HUES64 (cell line): ENCODE results near the gene MYEOV.

Source experiments
- H3K27ac ChIP-seq: 2 replicates; pipeline ENCODE4 v1.7.0; 2013; ENCODE audit warnings: low read depth, low read length, inconsistent platforms
- H3K27me3 ChIP-seq: 2 replicates; pipeline ENCODE4 v1.6.1; 2013; ENCODE audit warnings: mild to moderate bottlenecking, low read length; ENCODE audit not compliant: insufficient read depth
- H3K36me3 ChIP-seq: 2 replicates; pipeline ENCODE4 v1.6.1; 2013; ENCODE audit warnings: mild to moderate bottlenecking, low read length; ENCODE audit not compliant: insufficient read depth
- H3K4me1 ChIP-seq: 2 replicates; pipeline ENCODE4 v1.6.1; 2013; ENCODE audit warnings: mild to moderate bottlenecking, low read length, moderate library complexity; ENCODE audit not compliant: insufficient read depth
- H3K4me3 ChIP-seq: 2 replicates; pipeline ENCODE4 v1.5.1; 2013; ENCODE audit warnings: mild to moderate bottlenecking, low read length, moderate library complexity
- H3K9ac ChIP-seq: 2 replicates; pipeline ENCODE4 v1.6.1; 2013; ENCODE audit warnings: mild to moderate bottlenecking, low read depth, low read length
- H3K9me3 ChIP-seq: 2 replicates; pipeline ENCODE4 v1.6.1; 2013; ENCODE audit warnings: low read depth, low read length; ENCODE audit not compliant: insufficient read depth
- WGBS: fragments of 150-250, 120-280 bp; methylation state at CpG from one replicate; pipeline ENCODE4 v1.1.7; 2013; ENCODE audit warnings: missing lambda C conversion rate; 5-methylcytosine and 5-hydroxymethylcytosine counted together

MYEOV gene

GRCh38 chr11:69305885-69306540 is 12.1 kb downstream of the MYEOV start:
- WGBS, result 95% methylated on average over 11 of the region's 11 CpGs
- no peak overlapping the region for H3K9ac ChIP-seq
- no peaks in the 10 kb centered on the region for H3K9me3 ChIP-seq
- H3K27me3 ChIP-seq, result no peaks in the 10 kb centered on the region
- H3K4me1 ChIP-seq, result no peaks in the 10 kb centered on the region
- no peaks in the 10 kb centered on the region for H3K36me3 ChIP-seq
- H3K27ac ChIP-seq, result no peak overlapping the region
- no peak overlapping the region for H3K4me3 ChIP-seq

GRCh38 chr11:69306821-69307220 is 12.9 kb downstream of the MYEOV start:
- Histone ChIP-seq H3K4me1 (no peaks in the 10 kb centered on the region), H3K4me3 (no peak overlapping the region), H3K9me3 (no peaks in the 10 kb centered on the region), H3K36me3 (no peaks in the 10 kb centered on the region), H3K27ac (no peak overlapping the region), H3K27me3 (no peaks in the 10 kb centered on the region), H3K9ac (no peak overlapping the region)
- 92% methylated on average over 5 of the region's 5 CpGs for WGBS

- H3K4me3 ChIP-seq, result no peak overlapping the region
- no peaks in the 10 kb centered on the region for H3K36me3 ChIP-seq
- no peaks in the 10 kb centered on the region for H3K27me3 ChIP-seq
- 90% methylated on average over 6 of the region's 6 CpGs for WGBS
- H3K9me3 ChIP-seq, result no peaks in the 10 kb centered on the region
- H3K27ac ChIP-seq, result no peak overlapping the region
- no peaks in the 10 kb centered on the region for H3K4me1 ChIP-seq
- no peak overlapping the region for H3K9ac ChIP-seq
These were observed 13.5 kb downstream of the MYEOV start for GRCh38 chr11:69307421-69307820.

GRCh38 chr11:69307871-69308431 is 14.0 kb downstream of the MYEOV start:
- Histone ChIP-seq H3K9me3 (no peaks in the 10 kb centered on the region), H3K36me3 (no peaks in the 10 kb centered on the region), H3K4me1 (no peaks in the 10 kb centered on the region), H3K27me3 (no peaks in the 10 kb centered on the region), H3K9ac (no peak overlapping the region), H3K4me3 (no peak overlapping the region), H3K27ac (no peak overlapping the region)
- WGBS, result 87% methylated on average over 12 of the region's 12 CpGs

- Histone ChIP-seq H3K4me1 (no peaks in the 10 kb centered on the region), H3K36me3 (no peaks in the 10 kb centered on the region), H3K27me3 (no peaks in the 10 kb centered on the region), H3K27ac (no peak overlapping the region), H3K4me3 (no peak overlapping the region), H3K9ac (no peak overlapping the region), H3K9me3 (no peaks in the 10 kb centered on the region)
- 93% methylated on average over 9 of the region's 9 CpGs for WGBS
These were observed 14.5 kb downstream of the MYEOV start for GRCh38 chr11:69308491-69308911.

GRCh38 chr11:69308936-69309615 is 15.1 kb downstream of the MYEOV start:
- no peak overlapping the region for H3K4me3 ChIP-seq
- no peaks in the 10 kb centered on the region for H3K36me3 ChIP-seq
- no peak overlapping the region for H3K9ac ChIP-seq
- H3K27ac ChIP-seq, result no peak overlapping the region
- WGBS, result 92% methylated on average over 10 of the region's 10 CpGs
- H3K27me3 ChIP-seq, result no peaks in the 10 kb centered on the region
- H3K4me1 ChIP-seq, result no peaks in the 10 kb centered on the region
- no peaks in the 10 kb centered on the region for H3K9me3 ChIP-seq

- Histone ChIP-seq H3K9me3 (no peaks in the 10 kb centered on the region), H3K27me3 (no peaks in the 10 kb centered on the region), H3K9ac (no peak overlapping the region), H3K27ac (no peak overlapping the region), H3K4me1 (no peaks in the 10 kb centered on the region), H3K4me3 (no peak overlapping the region), H3K36me3 (no peaks in the 10 kb centered on the region)
- 91% methylated on average over 8 of the region's 8 CpGs for WGBS
These were observed 15.8 kb downstream of the MYEOV start for GRCh38 chr11:69309631-69310280.

GRCh38 chr11:69310351-69310750 is 16.4 kb downstream of the MYEOV start:
- Histone ChIP-seq H3K27ac (no peak overlapping the region), H3K36me3 (no peaks in the 10 kb centered on the region), H3K27me3 (no peaks in the 10 kb centered on the region), H3K9me3 (no peaks in the 10 kb centered on the region), H3K9ac (no peak overlapping the region), H3K4me3 (no peak overlapping the region), H3K4me1 (no peaks in the 10 kb centered on the region)
- 84% methylated on average over 13 of the region's 13 CpGs for WGBS

- Histone ChIP-seq H3K9me3 (no peaks in the 10 kb centered on the region), H3K4me3 (no peak overlapping the region), H3K4me1 (no peaks in the 10 kb centered on the region), H3K9ac (no peak overlapping the region), H3K36me3 (no peaks in the 10 kb centered on the region), H3K27ac (no peak overlapping the region), H3K27me3 (no peaks in the 10 kb centered on the region)
- WGBS, result 95% methylated on average over 14 of the region's 14 CpGs
These were observed 17.2 kb downstream of the MYEOV start for GRCh38 chr11:69310934-69311766.

GRCh38 chr11:69311767-69312385 is 17.9 kb downstream of the MYEOV start:
- no peaks in the 10 kb centered on the region for H3K27me3 ChIP-seq
- H3K4me3 ChIP-seq, result no peak overlapping the region
- no peaks in the 10 kb centered on the region for H3K4me1 ChIP-seq
- 85% methylated on average over 12 of the region's 14 CpGs for WGBS
- H3K9me3 ChIP-seq, result no peaks in the 10 kb centered on the region
- H3K27ac ChIP-seq, result no peak overlapping the region
- no peaks in the 10 kb centered on the region for H3K36me3 ChIP-seq
- H3K9ac ChIP-seq, result no peak overlapping the region
